IPS DF 6.9 (cell line): Measurements from ENCODE around the gene CD47.

Source experiments
- DNase-seq: peaks from one replicate; pipeline ENCODE4 v3.0.0-alpha.2; 2013; ENCODE audit warnings: low read depth, low spot score
- H3K27ac ChIP-seq: one replicate; pipeline ENCODE4 v1.5.1; 2013; ENCODE audit warnings: low read length, control low read depth
- H3K27me3 ChIP-seq: 2 replicates; pipeline ENCODE4 v1.6.1; 2013; ENCODE audit warnings: mild to moderate bottlenecking, low read length; ENCODE audit not compliant: control insufficient read depth, insufficient read depth
- H3K36me3 ChIP-seq: 2 replicates; pipeline ENCODE4 v1.6.1; 2013; ENCODE audit warnings: low read length; ENCODE audit not compliant: control insufficient read depth, insufficient read depth
- H3K4me1 ChIP-seq: 2 replicates; pipeline ENCODE4 v1.6.1; 2013; ENCODE audit warnings: low read length; ENCODE audit not compliant: control insufficient read depth, insufficient read depth
- H3K4me3 ChIP-seq: 2 replicates; pipeline ENCODE4 v1.5.1; 2013; ENCODE audit warnings: mild to moderate bottlenecking, low read length
- H3K9me3 ChIP-seq: 2 replicates; pipeline ENCODE4 v1.6.1; 2013; ENCODE audit warnings: low read length, inconsistent platforms; ENCODE audit not compliant: control insufficient read depth, insufficient read depth
- WGBS: extraction: QIAGEN DNeasy Blood & Tissue Kit; methylation state at CpG from one replicate; pipeline ENCODE4 v1.1.7; 2013; ENCODE audit warnings: mixed read lengths, missing lambda C conversion rate; ENCODE audit not compliant: insufficient read length, insufficient coverage; 5-methylcytosine and 5-hydroxymethylcytosine counted together

CD47 gene

DNA sequence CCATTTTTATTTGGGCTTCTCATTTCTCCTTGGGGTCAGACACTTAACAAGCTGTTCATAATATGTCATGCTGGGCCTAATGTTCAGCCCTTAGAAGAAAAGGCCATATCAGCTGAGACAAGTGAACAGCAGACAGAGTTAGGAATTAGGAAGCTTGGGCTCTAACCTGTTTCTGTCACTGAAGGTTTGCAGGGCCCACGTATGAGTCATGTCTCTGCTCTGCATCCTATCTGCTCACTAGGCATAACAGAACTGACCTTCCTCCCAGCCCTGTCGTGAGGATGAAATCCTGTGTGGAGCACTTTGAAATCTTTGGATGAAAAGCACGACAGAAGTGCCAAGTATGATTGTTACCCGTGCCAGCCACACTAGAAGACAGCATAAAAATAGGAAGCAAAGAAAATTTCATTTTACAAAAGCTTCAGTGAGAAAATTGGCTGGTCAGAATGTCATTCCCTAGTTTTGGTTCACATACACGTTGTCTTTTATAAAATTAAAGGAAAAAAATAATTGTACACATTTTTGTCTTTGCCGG, 26.5 kb upstream of the CD47 start:
- Histone ChIP-seq H3K27ac (no peak overlapping the region), H3K36me3 (no peaks in the 10 kb centered on the region), H3K27me3 (no peaks in the 10 kb centered on the region), H3K4me1 (0 out of 2 replicates have a peak, but pooled peaks cover 1% of the 10 kb centered on the region), H3K4me3 (no peak overlapping the region), H3K9me3 (no peaks in the 10 kb centered on the region)
- WGBS = no CpG with 5 or more reads among the region's 6 CpGs
- no peak for DNase-seq

DNA sequence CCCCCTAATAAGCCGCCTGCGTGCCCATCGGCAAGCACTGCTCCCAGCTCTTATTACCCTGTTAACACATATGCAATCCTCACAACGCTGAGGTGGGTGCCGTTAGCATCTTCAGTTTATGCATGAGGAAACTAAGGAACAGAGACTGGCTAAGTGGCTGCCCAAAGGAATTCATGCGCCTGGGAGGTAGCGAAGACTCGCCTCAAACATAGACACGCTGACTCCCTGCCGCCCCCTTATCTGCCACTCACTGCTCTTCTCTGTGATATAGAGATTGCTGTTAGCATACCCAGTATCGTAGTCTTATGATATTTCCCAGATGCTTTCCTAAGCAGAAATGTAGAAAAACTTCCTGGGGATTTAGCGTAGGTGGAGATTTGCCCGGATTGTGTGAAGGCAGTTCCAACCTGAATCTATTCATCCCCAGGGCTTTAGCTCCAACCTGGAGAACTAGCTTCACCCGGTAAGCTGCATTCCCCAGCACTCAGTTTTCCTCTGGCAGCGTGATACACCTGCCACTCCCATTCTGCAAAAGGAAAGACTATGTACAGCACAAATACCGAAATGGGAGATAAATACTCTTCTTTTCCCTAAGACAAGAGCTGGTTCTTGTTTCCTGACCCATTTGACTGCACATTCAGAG, 23.7 kb upstream of the CD47 start:
- no peak overlapping the region for H3K4me3 ChIP-seq
- H3K36me3 ChIP-seq = no peaks in the 10 kb centered on the region
- no peaks in the 10 kb centered on the region for H3K9me3 ChIP-seq
- no CpG with 5 or more reads among the region's 16 CpGs for WGBS
- no peak for DNase-seq
- no peak overlapping the region for H3K27ac ChIP-seq
- 0 out of 2 replicates have a peak, but pooled peaks cover 1% of the 10 kb centered on the region for H3K4me1 ChIP-seq
- no peaks in the 10 kb centered on the region for H3K27me3 ChIP-seq

DNA sequence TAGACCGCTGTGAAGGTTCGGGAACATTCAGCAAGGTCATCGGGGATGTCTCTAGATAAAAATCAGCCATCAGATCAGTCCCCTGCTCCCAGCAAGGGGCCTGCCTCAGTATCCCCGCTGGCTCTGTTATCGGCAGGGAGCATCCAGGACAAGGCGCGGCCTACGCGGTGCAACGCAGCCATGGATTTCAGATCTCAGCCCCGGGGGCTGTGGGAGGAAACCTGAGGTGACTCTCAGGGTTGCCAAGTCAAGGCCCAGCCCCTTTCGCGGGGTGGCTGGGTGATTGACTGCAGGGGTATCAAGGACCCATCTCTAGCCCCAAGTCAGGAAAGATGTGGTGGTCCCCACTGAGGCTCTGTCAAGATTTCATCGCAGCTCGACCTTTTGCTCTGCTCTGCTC, 23.1 kb upstream of the CD47 start:
- H3K27me3 ChIP-seq = no peaks in the 10 kb centered on the region
- no CpG with 5 or more reads among the region's 15 CpGs for WGBS

DNA sequence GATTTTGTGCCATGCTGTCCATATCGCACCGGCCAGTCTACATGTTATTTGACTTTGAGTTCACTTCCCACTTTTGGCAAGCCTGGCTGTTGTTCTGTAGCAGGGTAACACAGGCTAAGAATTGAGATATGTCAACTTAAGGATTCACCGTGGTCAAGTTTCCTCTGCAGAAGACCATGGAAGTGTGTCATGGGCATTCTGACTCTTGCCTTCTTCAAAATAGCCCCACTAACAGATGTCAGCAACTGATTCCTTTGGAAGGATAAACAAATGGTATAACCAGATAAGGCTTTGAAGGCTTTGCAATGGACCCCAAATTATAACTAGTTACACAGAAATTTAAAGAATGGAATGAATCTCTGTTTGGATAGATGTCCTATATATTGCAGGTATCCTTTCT, 20.1 kb upstream of the CD47 start:
- H3K9me3 ChIP-seq = no peaks in the 10 kb centered on the region
- no peak for DNase-seq
- H3K27me3 ChIP-seq = no peaks in the 10 kb centered on the region
- 0 out of 2 replicates have a peak, but pooled peaks cover 1% of the 10 kb centered on the region for H3K4me1 ChIP-seq
- H3K36me3 ChIP-seq = no peaks in the 10 kb centered on the region
- no peak overlapping the region for H3K27ac ChIP-seq
- no CpG with 5 or more reads among the region's 3 CpGs for whole genome bisulfite sequencing
- no peak overlapping the region for H3K4me3 ChIP-seq

More for the DNA sequence above, 23.1 kb upstream of the CD47 start:
- no peak overlapping the region for H3K27ac ChIP-seq
- no peaks in the 10 kb centered on the region for H3K36me3 ChIP-seq
- H3K4me1 ChIP-seq = 0 out of 2 replicates have a peak, but pooled peaks cover 1% of the 10 kb centered on the region
- no peaks in the 10 kb centered on the region for H3K9me3 ChIP-seq
- no peak for DNase-seq
- no peak overlapping the region for H3K4me3 ChIP-seq

DNA sequence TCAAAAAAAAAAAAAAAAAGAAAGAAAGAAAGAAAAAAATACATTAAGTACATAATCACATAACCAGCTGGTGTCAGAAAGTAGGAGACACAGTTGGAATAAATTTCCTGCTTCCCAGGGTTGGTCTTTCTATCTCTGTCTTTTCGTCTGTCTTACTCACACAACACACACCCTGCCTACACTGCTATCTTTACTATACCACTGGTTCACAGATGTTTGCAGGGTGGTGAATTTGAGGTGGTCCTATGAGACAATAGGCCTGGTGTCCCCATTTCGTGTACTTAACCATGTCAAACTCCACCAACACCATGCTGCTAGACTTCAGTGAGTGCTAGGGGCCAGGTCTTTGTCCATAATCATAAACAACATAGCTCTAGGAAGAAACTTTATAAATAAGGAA, 17.6 kb upstream of the CD47 start:
- no peaks in the 10 kb centered on the region for H3K27me3 ChIP-seq
- H3K4me3 ChIP-seq = no peak overlapping the region
- no peak for DNase-seq
- no peak overlapping the region for H3K27ac ChIP-seq
- H3K36me3 ChIP-seq = no peaks in the 10 kb centered on the region
- no peaks in the 10 kb centered on the region for H3K4me1 ChIP-seq
- no CpG with 5 or more reads among the region's 2 CpGs for WGBS
- H3K9me3 ChIP-seq = no peaks in the 10 kb centered on the region

DNA sequence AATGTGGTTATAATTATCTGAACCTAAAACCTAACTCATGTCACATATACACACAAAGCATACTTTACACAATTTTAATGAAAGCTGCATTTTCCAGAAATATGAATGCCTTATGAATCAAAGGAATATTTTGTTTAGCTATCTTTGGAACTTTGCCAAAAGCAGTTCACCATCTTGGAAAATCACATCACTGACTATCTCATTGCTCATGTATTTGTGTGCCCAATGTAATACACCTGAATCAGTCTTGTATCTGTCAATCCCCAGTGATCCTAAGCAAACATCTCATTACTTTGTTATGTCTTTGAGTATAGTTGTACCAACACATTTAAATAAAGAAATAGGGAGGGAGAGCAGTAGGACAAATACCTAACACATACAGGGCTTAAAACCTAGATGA, 15.6 kb upstream of the CD47 start:
- no peak overlapping the region for H3K27ac ChIP-seq
- no peaks in the 10 kb centered on the region for H3K4me1 ChIP-seq
- no peak overlapping the region for H3K4me3 ChIP-seq
- H3K27me3 ChIP-seq = no peaks in the 10 kb centered on the region
- no peak for DNase-seq
- no peaks in the 10 kb centered on the region for H3K36me3 ChIP-seq
- no peaks in the 10 kb centered on the region for H3K9me3 ChIP-seq

DNA sequence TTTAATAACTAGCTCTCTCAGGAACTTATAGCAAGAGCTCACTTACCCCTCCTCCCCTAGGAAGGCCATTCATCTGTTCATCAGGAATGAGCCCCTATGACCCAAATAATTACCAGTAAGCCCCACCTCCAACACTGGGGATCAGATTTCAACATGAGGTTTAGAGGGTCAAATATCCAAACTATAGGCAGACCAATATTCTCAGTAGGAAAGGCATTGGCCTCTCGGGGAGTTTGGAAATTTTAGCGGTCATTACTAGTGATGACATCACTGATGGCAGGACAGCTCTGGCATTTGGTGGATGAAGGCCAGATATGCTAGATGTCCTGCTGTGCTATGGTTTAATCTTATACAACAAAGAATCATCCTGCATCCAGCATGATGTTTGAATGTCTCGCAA, 15.2 kb upstream of the CD47 start:
- H3K9me3 ChIP-seq = no peaks in the 10 kb centered on the region
- no peaks in the 10 kb centered on the region for H3K36me3 ChIP-seq
- no peaks in the 10 kb centered on the region for H3K27me3 ChIP-seq
- no peaks in the 10 kb centered on the region for H3K4me1 ChIP-seq
- H3K27ac ChIP-seq = no peak overlapping the region
- no peak for DNase-seq
- no peak overlapping the region for H3K4me3 ChIP-seq
- no CpG with 5 or more reads among the region's 3 CpGs for WGBS

DNA sequence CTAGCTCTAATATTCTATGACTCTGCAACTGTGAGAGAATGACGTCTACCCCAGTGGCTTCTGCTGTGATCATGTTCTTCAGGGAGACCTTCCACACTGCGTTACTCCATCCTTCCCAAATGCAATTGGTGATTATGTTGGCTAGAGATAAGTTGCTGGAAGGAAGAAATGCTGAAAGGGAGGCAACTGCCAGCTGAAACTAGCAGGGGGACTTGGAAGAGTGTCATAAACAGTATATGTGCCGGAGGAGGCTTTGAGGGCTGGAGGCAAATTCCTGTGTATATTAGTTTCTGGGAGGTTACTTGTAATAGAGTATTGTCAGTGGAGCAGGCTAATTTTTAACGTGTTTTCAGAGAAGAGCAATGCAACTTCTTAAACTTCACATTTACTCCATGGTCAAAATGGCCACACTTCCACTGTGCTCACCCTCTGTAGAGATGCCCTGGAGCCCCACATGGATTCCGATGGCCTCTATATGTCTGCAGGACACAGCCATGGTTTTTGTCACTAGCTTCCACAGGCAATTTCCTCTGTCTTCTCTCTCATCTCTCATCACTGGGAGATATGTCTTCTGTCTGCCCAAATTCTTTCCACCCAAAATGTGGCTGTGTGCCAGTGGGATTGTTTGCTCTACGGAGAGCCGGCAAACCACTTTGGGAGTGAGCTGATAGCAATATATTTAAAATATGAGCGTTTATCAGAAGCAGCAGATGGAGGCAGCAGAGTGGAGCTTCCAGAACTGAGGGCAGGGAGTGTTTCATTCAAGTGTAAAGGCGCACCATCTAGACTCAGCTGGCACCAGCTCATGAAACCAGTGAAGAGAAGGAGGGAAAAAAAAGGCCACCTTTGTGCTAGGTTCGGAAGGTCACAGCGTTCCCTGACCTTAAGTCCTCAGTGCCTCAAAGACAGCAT, 13.3 kb upstream of the CD47 start:
- Histone ChIP-seq H3K27ac (no peak overlapping the region), H3K4me1 (no peaks in the 10 kb centered on the region), H3K9me3 (no peaks in the 10 kb centered on the region), H3K4me3 (no peak overlapping the region), H3K27me3 (no peaks in the 10 kb centered on the region), H3K36me3 (no peaks in the 10 kb centered on the region)
- DNase-seq = no peak
- WGBS = no CpG with 5 or more reads among the region's 11 CpGs

DNA sequence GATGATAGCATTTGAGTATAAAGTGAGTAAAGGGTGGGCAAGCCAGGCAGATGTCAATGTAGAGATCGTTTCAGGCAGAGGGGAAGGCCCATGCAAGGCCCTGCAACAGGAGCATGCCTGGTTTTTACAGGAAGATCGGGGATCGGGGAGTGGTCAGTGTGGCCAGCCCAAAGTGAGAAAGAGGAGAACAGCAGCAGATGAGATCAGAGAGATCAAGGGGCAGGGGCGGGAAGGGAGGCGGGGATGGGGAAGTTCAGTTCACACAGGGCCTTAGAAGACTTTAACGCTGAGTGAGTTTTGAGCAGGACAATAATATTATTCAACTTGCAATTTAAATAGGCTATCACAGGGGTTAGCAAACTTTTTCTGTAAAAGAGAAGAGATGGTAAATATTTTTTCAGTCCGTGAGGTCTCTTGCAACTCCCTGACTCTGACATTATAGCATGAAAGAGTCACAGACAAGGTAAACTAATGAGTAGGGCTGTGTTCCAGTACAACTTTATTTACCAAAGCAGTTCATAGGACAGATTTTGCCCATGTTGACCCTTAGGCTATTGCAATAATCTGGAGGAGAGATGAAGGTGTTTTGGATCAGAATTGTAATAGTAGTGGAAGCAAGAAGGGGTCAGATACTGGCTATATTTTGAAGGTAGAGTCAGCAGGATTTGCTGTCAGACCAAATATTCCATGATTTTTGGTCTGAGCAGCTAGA, 12.4 kb upstream of the CD47 start:
- no CpG with 5 or more reads among the region's 7 CpGs for WGBS

DNA sequence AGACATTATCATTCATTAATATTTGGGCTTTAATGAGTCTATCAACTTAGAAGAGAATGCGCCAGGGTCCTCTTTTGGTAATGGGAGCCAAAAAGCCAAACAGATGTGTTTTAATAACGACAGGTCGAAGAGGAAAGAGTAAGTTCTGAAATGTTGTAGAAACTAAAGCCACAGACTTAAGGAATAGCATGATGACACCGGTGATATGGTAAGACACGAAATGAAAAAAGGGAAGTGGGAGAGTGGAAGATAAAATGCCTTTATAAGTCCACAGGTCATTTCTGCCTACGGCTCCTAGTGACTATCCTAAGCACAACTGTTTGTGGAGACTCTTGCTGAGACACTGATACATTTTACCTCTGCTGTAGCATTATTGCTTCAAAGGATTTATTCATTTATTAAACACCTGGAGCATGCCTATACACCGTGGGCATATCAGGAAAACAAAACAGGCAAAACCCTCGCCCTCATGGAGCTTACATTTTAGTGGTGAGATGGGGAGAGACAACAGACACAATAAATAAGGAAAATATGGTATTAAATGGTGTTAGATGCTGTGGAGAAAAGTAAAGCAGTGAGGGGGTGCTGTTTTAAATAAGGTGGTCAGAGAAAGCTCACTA, 11.7 kb upstream of the CD47 start:
- DNase-seq = no peak
- Histone ChIP-seq H3K27ac (no peak overlapping the region), H3K36me3 (no peaks in the 10 kb centered on the region), H3K4me3 (no peak overlapping the region), H3K9me3 (no peaks in the 10 kb centered on the region), H3K4me1 (no peaks in the 10 kb centered on the region), H3K27me3 (no peaks in the 10 kb centered on the region)
- no CpG with 5 or more reads among the region's 8 CpGs for WGBS

More for the DNA sequence above, 12.4 kb upstream of the CD47 start:
- Histone ChIP-seq H3K4me3 (no peak overlapping the region), H3K36me3 (no peaks in the 10 kb centered on the region), H3K9me3 (no peaks in the 10 kb centered on the region), H3K27me3 (no peaks in the 10 kb centered on the region), H3K27ac (no peak overlapping the region), H3K4me1 (no peaks in the 10 kb centered on the region)
- DNase-seq = no peak
